ENCODE data around the gene AFF1.

AFF1 gene

GRCh38 chr4:86944964-86945781, 10.4 kb downstream of the AFF1 start:
- DNase-seq (ENCODE audit: low read depth): no peak
- H3K4me3 ChIP-seq (ENCODE audit: low read length): no peak overlapping the region
- no peak for TF ChIP-seq CTCF (conservative IDR thresholded peaks at IDR 0.05; ENCODE audit: low read depth, low read length)

DNA sequence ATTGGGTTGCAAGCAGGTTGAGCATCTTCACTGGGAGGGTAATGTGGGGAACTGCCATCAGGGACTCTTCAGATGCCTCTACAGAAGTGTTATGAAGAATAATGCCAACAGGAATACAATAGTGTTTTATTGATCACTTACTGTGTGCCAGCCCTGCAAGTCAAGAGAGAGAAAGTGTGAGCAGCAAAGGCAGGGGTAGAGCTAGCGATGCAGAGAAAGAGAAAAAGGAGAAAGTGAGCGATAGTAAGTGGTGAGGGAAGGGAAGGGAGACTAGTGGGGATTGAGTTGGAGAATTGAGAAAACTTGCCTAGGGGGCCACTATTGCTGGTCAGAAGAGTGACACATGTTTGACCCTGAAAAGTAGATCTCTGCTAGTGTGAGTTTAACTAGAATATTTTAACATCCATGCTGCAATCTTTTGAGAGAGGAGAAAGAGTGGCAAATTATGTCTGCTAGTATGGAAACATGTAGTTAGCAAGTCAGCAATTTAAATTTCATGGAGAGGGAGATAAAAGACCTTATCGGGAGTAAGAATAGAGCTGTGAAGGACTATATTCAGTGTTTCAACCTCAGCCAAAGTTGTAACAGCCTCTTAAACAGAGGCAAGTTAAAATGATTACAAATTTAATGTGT, 12.2 kb downstream of the AFF1 start:
- DNase-seq (ENCODE audit: low read depth): no peak
- no peak for TF ChIP-seq CTCF (conservative IDR thresholded peaks at IDR 0.05; ENCODE audit: low read depth, low read length)
- H3K4me3 ChIP-seq (ENCODE audit: low read length): no peak overlapping the region

DNA sequence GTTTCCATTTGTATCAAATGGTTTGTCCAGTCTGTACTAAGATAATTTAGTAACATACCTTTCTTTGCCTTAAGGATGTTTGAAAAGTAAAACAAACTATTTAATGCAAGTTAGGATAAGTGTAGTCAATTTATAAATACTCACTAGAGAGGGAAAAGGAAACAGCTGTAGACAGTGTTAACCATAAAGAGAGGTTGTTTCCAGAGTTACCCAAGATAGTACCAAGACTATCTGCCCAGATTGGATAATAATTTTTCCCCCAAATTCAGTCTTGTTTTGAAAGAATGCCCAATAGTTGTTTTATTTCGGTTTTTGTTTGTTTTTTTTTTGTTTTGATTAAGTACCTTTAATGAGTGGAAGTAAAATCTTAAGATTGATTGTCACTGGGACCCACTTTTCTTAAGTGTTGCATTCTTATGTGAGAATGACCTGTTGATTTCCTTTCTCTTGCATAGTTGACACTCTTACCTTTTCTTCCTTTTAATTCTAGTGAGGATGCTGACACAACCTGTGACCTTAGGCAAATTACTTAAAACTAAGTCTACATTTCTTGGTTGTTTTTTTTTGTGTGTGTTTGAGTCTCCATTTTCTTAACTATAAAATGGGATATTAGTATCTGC, 12.8 kb downstream of the AFF1 start:
- no peak for TF ChIP-seq CTCF (conservative IDR thresholded peaks at IDR 0.05; ENCODE audit: low read depth, low read length)
- no peak overlapping the region for H3K4me3 ChIP-seq (ENCODE audit: low read length)
- DNase-seq (ENCODE audit: low read depth): no peak

DNA sequence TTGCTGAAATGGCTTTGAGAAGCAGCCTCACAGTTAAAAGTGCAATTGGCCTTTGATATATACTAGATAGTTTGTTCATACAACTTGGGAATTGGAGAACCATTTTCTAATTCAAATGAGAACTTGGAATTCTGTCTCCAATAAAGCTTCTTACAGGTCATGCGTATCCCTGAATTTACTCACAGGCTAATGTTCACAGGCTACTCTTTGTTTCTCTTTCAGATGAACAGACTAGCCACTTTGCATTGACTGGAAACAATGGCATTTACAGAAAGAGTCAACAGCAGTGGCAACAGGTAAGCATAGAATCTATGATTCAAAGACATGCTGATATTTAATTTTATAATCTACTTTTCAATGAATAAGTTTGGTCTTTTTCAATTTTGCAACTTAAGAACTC, 13.5 kb downstream of the AFF1 start:
- no peak for DNase-seq (ENCODE audit: low read depth)
- TF ChIP-seq CTCF (conservative IDR thresholded peaks at IDR 0.05; ENCODE audit: low read depth, low read length): no peak
- H3K4me3 ChIP-seq (ENCODE audit: low read length): no peak overlapping the region

DNA sequence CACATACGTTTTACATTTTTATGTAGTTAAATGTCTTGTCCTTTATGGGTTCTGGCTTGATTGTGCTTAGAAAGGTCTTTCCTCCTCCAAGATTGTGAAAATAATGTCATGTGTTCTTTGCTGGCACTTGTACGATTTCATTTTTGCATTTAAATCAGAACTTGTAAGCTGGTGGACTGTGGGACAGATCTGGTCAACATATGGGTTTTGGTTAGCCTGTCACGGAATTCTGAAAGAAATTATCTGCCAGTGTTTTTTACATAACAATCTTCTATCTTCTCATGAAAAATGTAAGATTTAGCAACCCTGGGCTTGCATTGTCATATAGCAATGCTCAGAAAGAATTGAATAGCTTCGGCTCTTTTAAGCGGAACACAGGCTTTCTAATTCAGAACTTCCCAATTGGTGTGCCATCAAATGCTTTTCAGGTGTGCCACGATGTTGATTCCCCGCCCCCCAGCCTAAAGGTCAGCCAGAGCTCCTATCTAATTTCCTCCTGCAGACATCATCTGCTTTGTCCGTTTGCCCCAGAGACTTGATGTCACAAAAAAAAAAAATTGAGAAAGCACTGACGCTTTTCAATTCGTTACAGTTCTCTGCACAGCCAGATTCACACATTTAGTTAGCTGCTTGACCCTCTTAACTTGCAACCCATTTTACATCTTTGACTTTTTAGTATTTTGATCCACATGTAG, 16.2 kb downstream of the AFF1 start:
- no peak for DNase-seq (ENCODE audit: low read depth)
- TF ChIP-seq CTCF (conservative IDR thresholded peaks at IDR 0.05; ENCODE audit: low read depth, low read length): no peak
- H3K4me3 ChIP-seq (ENCODE audit: low read length): no peak overlapping the region

DNA sequence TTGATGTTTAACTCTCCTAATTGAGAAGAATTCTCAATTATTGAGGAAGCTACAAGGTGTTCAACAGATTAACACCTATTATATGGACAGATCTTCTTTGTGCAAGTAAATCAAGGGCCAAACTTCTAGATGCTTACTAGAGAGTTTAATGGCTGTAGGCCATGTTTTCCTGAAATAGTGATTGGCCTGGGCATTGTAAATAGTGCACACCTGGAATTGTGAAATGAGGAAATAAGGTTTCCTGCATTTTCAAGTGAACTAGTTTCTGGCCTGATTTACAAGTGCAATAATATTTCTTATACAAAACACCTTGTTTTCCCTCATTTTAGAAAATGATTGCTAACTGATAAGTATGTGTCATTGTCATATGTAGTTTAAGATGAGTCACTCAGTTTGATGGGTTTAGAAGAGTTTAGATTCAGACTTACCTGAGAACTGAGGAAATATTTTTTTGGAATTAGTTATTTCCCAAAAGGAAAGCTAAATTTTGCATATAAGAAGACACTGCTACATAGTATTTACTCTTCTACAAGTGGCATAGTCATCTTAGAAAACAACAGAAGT, 21.2 kb downstream of the AFF1 start:
- DNase-seq (ENCODE audit: low read depth): no peak
- no peak overlapping the region for H3K4me3 ChIP-seq (ENCODE audit: low read length)
- no peak for TF ChIP-seq CTCF (conservative IDR thresholded peaks at IDR 0.05; ENCODE audit: low read depth, low read length)
